Activated CD8-positive, alpha-beta memory T cell treated with anti-CD3 and anti-CD28 coated beads, Interleukin-2, amount 50 U/mL, for 24 hours (primary cell): ENCODE results near the gene CYP27C1.
"Not testable (repeated sequence)": the region's sequence is repeated elsewhere in the genome, so short reads cannot be mapped to it uniquely, and the experiment has no call there.

Experiments used
- DNase-seq: peaks from one replicate; pipeline ENCODE4 v3.0.0-alpha.2; 2020; ENCODE audit errors: extremely low read depth

CYP27C1 gene

DNA sequence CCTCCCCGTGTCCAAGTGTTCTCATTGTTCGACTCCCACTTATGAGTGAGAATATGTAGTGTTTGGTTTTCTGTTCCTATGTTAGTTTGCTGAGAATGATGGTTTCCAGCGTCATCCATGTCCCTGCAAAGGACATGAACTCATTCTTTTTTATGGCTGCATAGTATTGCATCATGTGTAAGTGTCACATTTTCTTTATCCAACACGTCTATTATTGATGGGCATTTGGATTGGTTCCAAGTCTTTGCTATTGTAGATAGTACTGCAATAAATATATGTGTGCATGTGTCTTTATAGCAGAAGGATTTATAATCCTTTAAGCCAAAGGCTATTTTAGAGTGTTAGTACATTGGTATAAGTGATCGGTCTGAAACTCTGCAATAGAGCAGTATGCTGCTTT lies 4.0 kb upstream of the CYP27C1 start:
- not testable (repeated sequence) for DNase-seq

DNA sequence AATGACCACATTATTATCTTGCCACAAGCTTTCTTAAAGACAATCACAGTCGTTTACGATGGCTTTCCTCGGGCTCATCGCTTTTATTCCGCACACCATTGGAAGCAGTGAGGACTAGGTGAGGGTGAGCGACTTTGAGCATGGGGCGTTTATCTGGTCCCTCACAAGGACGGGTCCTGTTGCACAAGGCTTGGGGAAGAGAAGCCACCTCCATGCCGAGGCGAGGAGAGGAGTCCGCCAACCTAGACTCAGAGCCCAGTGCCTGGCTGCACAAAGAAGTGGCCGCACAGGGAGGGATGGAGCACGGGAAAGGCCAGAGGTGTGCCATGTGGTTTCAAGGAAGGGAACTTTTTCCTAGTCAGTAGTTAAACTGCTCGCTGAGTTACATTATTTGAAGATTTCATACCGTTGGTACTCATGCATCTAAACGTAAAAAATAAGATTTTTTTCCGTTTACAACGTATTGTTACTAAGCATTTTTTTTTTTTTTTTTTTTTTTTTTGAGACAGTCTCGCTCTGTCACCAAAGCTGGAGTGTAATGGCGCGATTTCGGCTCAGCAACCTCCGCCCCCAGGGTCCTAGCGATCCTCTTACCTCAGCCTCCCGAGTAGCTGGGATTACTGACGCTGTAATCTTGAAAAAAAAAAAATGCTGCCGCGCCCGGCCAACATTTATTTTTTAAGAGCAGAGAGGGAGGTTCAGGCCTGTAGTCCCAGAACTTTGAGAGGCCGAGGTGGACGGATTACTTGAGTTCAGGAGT lies 849 bp upstream of the CYP27C1 start:
- DNase-seq = no peak

DNA sequence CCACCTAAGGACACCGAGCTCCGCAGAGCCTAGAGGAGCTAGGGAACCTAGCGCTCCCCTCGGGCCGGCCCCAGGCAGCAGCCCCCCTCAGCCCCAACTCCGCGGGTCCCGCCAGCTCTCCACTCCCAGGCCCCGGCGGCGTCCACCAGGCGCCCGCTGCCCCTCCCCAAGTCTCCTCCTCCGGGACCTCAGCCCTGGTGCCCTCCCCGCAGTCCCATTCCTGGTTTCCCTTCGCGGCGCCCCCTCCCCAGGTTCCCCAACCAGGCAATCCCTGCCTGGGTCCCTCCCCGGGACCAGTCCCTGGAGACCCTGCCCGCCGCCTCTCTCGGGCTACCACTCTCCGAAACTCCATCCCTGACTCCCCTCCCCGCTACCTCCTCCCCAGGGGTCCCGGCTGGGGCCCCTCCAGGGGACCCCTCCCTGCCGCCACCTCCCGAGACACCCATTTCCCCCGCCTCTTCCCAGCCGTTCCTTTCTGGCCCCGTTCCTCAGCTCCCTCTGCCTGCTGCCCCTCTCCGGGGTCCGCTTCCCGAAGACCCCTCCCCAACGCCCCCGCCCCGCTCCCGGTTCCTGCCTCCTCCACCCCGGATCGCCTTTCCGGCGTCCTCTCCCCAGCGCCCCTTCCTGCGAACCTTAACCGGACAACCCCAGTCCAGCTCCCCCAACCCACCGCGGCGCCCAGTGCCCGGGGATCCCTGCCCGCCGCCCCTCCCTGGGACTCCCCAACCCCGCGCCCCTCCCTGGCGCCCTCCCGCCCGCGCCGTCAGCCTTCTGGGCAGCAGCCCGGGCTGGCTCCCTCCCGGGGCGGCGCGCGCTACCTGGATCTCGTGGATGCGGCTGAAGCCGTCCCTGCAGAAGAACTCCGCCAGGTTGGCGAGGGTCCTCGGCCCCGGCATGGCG lies 678 bp downstream of the CYP27C1 start:
- no peak for DNase-seq

DNA sequence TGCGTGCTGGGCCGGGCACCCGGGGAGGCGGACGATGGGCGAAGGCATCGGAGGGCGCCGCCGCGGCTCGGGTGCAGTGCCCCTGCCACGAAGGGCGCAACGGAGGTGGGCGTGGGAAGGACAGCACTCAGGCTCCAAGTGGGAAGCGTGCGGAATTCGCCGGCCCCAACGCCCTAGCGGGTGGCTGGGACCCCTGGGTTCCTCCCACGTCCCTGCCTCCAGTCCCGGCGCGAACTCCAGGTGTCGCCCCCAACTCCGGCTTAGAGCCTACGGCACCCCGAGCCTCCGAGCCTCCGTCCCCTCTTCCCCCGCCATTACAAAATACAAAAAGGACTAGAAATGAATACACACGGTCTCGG lies 1.3 kb downstream of the CYP27C1 start:
- DNase-seq = no peak

DNA sequence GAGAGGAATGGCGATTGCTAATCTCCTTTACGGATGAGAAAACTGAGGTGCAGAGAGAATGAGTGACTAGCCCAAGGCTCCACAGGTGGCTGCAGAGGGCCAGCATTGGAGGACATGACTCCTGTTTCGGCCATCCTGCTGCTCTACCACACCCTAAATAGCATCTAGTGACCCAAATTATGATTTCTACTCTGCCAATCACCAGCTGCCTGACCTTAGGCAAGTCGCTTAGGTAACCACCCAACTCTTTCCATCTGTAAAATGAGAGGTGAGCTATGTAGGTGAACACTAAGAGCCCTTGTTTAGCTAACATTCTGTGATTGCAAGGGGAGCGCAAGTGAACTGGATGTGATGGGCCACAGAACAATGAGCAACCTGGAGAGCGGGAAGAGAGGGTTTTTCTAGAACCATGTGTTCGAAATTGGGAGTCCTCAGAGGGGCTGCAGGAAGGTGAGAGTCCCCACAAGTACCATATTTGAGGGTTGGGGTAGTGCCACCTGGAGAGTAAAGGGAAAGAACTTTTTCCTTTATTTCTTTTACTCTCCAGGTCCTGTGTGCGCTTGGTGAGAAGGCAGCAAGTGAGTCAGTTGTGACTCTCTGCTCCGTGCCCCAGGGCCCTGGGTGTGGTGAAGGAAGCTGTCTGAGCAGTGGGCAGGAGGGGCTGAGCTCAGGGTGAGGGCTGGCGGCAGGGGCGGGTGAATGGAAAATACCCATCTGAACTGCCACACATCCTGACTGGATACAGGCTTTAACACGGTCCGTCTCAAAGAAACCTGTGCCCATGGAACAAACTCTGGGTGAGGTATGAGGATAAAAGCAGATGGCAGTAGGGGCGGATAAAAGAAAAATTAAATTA lies 2.4 kb downstream of the CYP27C1 start:
- no peak for DNase-seq

DNA sequence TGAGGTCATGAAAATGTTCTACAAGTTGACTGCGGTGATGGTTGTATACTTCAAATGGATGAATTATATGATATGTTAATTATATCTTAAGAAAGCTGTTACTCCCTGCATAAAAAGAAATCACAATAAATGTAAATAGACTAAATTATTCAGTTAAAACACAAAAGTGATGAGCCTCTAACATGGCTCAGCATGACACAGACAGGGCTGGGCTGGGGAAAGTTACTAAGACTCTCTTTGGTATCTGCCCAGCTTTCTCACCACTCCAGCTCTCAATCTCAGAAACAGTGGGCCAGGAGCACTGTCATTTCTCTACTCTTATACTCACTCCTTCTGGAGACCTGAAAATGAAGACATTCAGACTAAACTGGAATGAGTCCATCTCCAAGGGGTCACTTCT lies 3.5 kb downstream of the CYP27C1 start:
- no peak for DNase-seq

DNA sequence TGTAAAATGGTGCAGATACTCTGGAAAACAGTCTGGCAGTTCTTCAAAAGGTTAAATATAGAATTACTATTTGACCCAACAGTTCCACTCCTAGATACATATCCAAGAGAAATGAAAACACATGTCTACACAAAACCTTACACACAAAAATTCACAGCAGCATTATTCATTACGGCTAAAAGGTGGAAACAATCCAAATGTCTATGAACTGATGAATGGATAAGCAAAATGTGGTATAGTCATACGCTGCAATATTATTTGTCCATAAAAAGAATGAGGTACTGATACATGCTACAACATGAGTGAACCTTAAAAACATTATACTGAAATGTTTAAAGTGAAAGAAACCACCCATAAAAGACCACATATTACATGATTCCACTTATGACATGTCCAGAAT lies 4.0 kb downstream of the CYP27C1 start:
- no peak for DNase-seq

DNA sequence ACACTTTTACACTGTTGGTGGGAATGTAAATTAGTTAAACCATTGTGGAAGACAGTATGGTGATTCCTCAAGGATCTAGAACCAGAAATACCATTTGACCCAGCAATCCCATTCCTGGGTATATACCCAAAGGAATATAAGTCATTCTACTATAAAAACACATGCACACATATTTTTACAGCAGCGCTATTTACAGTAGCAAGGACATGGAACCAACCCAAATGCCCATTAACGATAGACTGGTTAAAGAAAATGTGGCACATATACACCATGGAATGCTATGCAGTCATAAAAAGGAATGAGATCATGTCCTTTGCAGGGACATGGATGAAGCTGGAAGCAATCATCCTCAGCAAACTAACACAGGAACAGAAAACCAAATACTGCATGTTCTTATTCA lies 5.9 kb downstream of the CYP27C1 start:
- not testable (repeated sequence) for DNase-seq

DNA sequence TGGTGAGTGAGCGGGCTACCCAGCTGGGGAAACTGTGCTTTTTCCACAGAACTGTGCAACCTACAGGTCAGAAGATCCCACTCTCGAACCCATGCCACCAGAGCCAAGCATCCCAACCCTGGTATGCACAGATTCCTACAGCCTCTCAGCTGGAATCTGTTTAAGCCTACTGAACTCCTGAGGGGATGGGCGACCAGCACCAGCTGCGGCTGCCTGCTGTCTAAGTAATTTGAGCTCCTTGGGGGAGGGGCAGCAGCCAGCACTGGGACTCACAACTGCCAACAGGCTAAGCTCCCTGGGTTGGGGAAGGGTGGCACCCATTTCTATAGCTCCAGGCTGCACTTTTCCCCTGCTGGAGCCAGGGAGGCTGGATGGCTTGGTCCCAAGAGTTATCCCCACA lies 11.8 kb downstream of the CYP27C1 start:
- DNase-seq = no peak

DNA sequence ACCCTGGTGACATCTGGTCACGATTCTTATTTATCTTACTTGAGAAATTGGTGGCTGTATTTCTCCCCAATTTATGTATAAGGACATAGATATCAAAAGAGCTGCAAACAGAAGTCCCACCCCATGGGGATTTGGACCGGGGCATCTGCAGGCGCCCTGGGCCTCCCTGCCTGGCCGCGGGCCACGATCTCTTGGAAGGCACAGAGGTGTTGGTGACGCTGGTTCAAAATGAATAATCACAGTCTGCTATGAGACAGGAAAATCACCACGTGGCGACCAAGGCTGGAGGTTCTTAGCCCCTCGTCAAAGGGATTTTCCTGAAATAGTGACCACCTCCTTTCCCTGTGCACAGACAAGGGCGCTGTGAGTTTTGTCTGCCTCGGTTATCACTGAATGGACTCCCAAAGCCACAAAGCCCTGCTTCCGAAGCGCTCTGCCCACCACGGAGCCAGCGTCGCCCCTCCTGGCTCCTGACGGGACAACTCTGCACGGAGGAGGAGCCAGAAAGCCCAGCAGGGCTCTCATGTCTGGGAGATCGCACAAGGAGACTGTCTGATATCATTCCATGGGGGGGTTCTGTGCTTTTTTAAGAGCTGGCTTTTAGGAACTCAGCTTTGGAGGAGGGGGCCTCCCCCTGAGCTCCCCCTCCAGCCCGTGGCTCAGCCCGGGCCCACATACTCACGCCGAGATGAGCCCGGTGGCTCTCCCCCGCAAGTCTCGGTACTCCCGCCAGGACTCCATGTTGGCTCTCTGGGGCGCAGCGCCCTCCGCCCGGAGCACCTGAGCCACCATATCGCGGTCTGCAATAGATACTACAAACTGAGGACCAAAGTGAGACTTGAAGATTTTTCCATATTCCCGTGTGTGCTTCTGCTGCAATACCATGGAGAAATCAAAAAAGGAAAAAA lies 14.6 kb downstream of the CYP27C1 start:
- no peak for DNase-seq

DNA sequence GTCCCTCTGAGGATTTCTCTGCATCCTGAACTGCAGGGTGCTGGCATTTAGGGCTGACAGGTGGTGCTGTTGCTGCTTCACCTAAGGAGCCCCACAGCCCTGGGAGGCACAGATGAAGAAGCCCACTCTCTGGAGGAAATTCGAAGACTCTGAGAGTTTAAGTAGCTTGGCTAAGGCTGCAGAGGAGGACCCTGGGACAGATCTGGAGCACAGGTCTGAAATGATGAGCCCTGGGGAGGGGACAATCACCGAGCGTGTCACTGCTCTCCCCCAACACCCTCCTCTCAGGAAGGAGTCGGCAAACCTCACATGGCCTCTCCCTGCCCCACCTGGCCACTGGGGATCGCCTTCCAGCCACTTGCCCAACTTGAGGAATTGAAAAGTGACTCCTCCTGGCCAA lies 18.6 kb downstream of the CYP27C1 start:
- DNase-seq = no peak

DNA sequence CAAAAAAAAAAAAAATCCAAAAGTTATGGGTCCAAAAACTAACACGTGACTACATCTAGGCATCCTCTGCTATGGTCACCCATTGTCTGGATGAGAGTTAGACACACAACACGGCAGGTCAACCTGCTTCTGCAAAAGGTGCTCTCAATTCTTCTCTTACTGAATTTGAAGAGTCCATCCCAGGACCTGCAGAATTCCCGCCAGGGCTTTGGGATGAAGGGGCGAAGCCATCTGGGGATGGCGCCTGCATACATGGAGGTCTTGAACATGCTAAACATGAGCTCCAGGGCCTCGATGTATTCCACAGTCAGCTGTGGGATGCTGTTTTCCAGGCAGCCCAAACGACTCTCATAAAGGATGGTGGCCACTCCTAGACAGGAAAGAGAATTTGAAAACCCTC lies 19.1 kb downstream of the CYP27C1 start:
- DNase-seq = no peak

DNA sequence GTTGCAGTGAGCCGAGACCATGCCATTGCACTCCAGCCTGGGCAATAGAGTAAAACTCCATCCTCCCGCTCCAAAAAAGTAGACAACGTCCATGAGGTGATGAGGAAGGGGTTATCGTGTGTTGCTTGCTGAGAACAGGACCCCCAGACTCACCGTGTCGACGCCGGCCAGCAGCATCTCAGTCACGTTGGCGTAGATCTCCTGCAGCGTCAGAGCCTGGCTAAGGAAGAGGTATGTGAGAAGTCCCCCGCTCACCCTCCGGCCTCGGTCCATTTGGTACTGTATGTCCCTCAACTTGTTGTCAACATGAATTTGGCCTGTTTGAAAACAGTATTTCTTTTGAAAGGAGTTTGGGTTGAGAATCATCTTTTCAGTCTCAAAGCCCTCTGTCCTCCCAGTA lies 20.9 kb downstream of the CYP27C1 start:
- no peak for DNase-seq

DNA sequence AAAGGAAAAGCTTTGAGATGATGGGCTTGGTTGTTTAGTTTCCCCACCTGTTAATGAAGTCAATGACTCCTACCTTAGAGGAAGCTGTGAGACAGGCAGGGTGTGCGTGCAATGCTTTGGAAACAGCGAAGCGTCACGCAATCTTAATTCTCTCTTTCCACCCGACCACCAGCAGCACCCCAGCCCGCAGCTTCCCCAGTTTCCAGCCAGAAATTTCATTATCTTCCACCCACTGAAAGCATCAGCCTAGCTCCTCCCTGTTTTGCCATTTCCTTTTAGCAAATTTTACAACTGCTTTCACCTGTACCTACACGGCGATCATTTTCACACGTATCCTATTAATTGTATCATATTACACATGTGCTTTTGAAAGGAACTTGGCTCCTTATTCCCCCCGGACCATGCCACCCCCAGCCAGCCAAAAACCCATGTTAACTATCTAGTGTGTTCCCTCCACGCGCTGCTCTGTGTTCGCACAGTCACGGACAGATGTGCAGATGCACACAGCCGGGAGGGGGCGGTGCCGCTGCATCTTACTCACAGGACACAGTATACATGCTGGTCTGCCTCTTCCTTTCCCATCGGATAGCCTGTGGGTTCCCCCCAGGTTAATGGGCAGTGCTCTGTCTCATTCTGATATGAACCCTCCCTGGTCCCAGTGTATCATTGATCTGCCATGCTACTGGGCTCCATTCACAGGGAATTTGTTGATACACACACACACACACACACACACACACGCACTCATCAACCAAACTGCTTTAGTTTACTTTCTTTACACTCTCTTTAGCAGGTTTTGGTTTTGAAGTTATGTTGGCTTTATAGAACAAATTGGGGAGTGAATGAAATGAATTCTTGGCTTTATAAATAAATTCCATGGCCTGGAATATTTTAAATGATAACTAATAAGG lies 22.4 kb downstream of the CYP27C1 start:
- peak; percentile 14 for DNase-seq

DNA sequence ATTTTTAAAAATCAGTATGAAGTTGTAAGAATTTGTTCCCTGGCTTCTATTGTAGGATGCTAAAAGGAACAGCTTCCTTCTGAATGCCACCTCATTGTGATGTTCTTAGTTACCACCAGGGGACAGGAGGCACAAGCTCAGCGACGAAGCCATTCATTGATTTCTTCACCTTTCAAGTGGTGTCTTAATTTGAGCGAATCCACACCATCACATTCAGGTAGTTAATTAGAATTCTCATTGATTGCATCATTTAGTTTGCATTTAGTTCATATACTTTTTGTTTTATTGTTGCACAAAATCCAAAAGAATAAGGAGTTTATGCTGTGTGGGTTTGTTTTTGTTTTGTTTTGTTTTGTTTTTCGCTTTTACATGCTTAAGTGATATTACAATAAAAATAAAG lies 23.1 kb downstream of the CYP27C1 start:
- DNase-seq = no peak

DNA sequence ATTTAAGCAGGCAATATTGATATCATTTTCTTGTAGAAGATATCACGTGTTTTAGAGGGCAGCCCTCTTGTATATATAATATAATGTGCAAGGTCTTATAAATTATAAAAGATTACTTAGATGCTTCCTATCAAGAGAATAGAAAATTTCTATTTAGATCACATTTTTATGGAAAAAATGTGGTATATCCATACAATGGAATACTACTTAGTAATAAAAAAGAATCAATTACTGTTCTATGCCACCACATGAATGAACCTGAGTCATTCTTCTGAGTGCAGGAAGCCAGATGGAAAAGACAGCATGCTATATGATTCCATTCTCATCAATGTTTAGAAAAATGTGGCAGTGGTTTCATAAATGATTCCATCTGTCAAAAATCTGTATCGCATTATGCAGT lies 23.6 kb downstream of the CYP27C1 start:
- DNase-seq = no peak

DNA sequence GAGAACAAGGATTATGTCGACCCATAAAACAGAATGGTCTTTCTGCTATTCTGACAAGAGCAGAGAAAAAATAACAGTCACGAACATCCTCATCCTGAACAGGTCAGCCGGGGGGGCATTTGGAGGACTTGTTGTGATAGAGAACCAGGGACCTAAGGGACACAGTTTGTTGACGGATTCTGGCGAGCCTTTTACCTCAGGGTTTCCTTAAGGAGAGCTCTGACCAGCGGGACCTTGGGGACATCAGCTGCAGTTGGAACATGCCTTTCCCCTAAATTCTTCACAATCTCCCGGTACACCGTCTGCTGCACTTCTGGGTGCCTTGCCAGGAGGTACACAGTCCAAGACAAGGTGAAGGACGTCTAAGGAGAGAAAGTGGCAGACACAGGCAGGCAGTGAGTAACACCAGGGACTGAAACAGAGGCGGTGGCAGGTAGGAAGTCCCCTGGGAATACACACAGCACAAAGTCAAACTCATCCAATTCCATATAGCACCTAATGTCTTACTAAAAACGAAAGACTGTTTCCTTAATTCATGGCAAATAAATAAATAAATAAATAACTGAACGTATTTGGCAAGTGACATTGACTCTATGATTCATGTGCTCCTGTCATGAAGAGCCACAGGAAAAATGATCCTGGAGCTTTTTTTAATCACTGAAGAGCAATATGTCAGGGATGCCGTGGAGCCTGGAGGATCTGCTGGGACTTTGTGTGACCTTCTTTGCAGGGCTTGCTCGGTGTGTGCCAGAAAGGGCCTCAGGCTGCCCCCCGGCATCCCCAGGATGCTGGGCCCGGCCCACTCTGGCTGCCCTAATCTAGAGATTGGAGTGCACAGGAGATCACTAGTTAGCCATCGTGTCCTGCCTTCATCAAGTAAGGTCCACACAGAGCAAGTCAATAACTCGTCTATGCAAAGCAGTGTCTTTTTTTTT lies 24.7 kb downstream of the CYP27C1 start:
- no peak for DNase-seq

DNA sequence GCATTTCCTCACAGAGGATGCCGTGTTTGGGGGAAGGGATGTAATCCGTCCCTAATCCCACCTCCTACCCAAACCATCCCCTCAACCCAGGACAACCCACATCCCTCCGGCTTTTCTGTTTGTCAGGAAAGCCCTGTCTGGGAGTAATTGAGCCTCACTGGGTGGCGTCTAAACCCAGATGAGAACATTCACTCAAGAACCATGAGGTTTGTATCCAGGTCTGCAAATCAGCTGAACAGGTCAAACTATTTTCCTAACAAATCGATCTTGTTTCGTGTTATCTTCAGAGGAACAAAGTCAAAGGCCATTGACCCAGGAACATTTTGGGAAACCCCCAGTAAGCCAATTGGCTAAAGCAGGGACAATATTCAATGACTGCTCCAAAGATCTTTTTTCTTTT lies 25.7 kb downstream of the CYP27C1 start:
- no peak for DNase-seq

DNA sequence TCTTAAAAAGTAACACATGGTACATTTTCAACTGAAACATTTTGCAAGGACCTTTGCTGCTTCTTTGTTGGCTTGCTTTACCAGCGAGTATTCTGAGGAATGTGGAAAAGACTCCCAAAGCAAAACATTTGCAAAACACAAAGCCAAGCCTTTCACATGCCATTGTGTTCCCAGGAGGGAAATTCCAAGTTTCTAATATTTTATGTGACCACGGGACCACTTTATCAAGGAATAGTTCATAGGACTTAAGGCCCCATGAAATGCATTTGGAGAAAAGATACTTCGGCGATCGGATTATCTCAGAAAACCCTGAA lies 26.2 kb downstream of the CYP27C1 start:
- no peak for DNase-seq
